Measurements from ENCODE around the gene PLCB3. TPM values are rescaled to one million over a fixed set of nuclear protein-coding genes. Genes with fewer than 3 reads are reported as not detected.

PLCB3 gene
- total RNA-seq, 1 donor from 2014 or later = 23.4 TPM

GRCh38 chr11:64261556-64262080 is 10.3 kb downstream of the PLCB3 start:
- Mint-ChIP-seq H3K27ac (no peak overlapping the region), H3K4me1 (ENCODE audit: low read depth) (peaks cover 7% of the 10 kb centered on the region), H3K36me3 (ENCODE audit: low read depth) (peaks cover 25% of the 10 kb centered on the region), H3K4me3 (ENCODE audit: low read depth) (no peak overlapping the region), H3K27me3 (ENCODE audit: low read depth) (no peaks in the 10 kb centered on the region), H3K9me3 (no peaks in the 10 kb centered on the region)
- intact Hi-C loops (cut with micrococcal nuclease) = no loop called here
- no peak for DNase-seq (ENCODE audit: low spot score)

GRCh38 chr11:64262271-64263002 is 11.1 kb downstream of the PLCB3 start:
- Mint-ChIP-seq H3K9me3 (no peaks in the 10 kb centered on the region), H3K4me1 (ENCODE audit: low read depth) (peaks cover 7% of the 10 kb centered on the region), H3K27me3 (ENCODE audit: low read depth) (no peaks in the 10 kb centered on the region), H3K27ac (no peak overlapping the region), H3K36me3 (ENCODE audit: low read depth) (peaks cover 25% of the 10 kb centered on the region), H3K4me3 (ENCODE audit: low read depth) (no peak overlapping the region)
- intact Hi-C loops (cut with micrococcal nuclease) = no loop called here
- DNase-seq (ENCODE audit: low spot score) = no peak

GRCh38 chr11:64263021-64263946 is 12.0 kb downstream of the PLCB3 start:
- Mint-ChIP-seq H3K9me3 (no peaks in the 10 kb centered on the region), H3K36me3 (ENCODE audit: low read depth) (peaks cover 19% of the 10 kb centered on the region), H3K4me3 (ENCODE audit: low read depth) (no peak overlapping the region), H3K27ac (no peak overlapping the region), H3K4me1 (ENCODE audit: low read depth) (peaks cover 10% of the 10 kb centered on the region), H3K27me3 (ENCODE audit: low read depth) (no peaks in the 10 kb centered on the region)
- intact Hi-C loops (cut with micrococcal nuclease) = no loop called here
- no peak for DNase-seq (ENCODE audit: low spot score)

- no peak overlapping the region for H3K4me3 Mint-ChIP-seq (ENCODE audit: low read depth)
- no peaks in the 10 kb centered on the region for H3K9me3 Mint-ChIP-seq
- H3K27me3 Mint-ChIP-seq (ENCODE audit: low read depth) = no peaks in the 10 kb centered on the region
- H3K36me3 Mint-ChIP-seq (ENCODE audit: low read depth) = peaks cover 22% of the 10 kb centered on the region
- peaks cover 14% of the 10 kb centered on the region for H3K4me1 Mint-ChIP-seq (ENCODE audit: low read depth)
- H3K27ac Mint-ChIP-seq = no peak overlapping the region
- no peak for DNase-seq (ENCODE audit: low spot score)
- intact Hi-C loops (cut with micrococcal nuclease) = no loop called here
These were observed 12.6 kb downstream of the PLCB3 start for GRCh38 chr11:64263947-64264317.

- Mint-ChIP-seq H3K4me3 (ENCODE audit: low read depth) (no peak overlapping the region), H3K36me3 (ENCODE audit: low read depth) (peaks cover 20% of the 10 kb centered on the region), H3K27me3 (ENCODE audit: low read depth) (no peaks in the 10 kb centered on the region), H3K9me3 (no peaks in the 10 kb centered on the region), H3K27ac (no peak overlapping the region), H3K4me1 (ENCODE audit: low read depth) (peaks cover 15% of the 10 kb centered on the region)
- intact Hi-C loops (cut with micrococcal nuclease) = no loop called here
- DNase-seq (ENCODE audit: low spot score) = no peak
These were observed 13.1 kb downstream of the PLCB3 start for GRCh38 chr11:64264371-64264852.

GRCh38 chr11:64265176-64266160 is 14.1 kb downstream of the PLCB3 start:
- Mint-ChIP-seq H3K4me3 (ENCODE audit: low read depth) (no peak overlapping the region), H3K9me3 (no peaks in the 10 kb centered on the region), H3K27ac (no peak overlapping the region), H3K4me1 (ENCODE audit: low read depth) (peaks cover 9% of the 10 kb centered on the region), H3K27me3 (ENCODE audit: low read depth) (no peaks in the 10 kb centered on the region), H3K36me3 (ENCODE audit: low read depth) (peaks cover 17% of the 10 kb centered on the region)
- no peak for DNase-seq (ENCODE audit: low spot score)
- intact Hi-C loops (cut with micrococcal nuclease) = no loop called here

GRCh38 chr11:64266339-64266738 is 15.0 kb downstream of the PLCB3 start:
- Mint-ChIP-seq H3K9me3 (no peaks in the 10 kb centered on the region), H3K27me3 (ENCODE audit: low read depth) (no peaks in the 10 kb centered on the region), H3K36me3 (ENCODE audit: low read depth) (peaks cover 17% of the 10 kb centered on the region), H3K4me3 (ENCODE audit: low read depth) (no peak overlapping the region), H3K4me1 (ENCODE audit: low read depth) (peaks cover 9% of the 10 kb centered on the region), H3K27ac (peak overlapping the region; percentile 52)
- no peak for DNase-seq (ENCODE audit: low spot score)
- intact Hi-C loops (cut with micrococcal nuclease) = no loop called here

GRCh38 chr11:64267207-64267945 is 16.0 kb downstream of the PLCB3 start:
- Mint-ChIP-seq H3K27me3 (ENCODE audit: low read depth) (no peaks in the 10 kb centered on the region), H3K27ac (peak overlapping the region; percentile 22), H3K9me3 (no peaks in the 10 kb centered on the region), H3K4me1 (ENCODE audit: low read depth) (peaks cover 14% of the 10 kb centered on the region), H3K4me3 (ENCODE audit: low read depth) (no peak overlapping the region), H3K36me3 (ENCODE audit: low read depth) (peaks cover 14% of the 10 kb centered on the region)
- no peak for DNase-seq (ENCODE audit: low spot score)
- intact Hi-C loops (cut with micrococcal nuclease) = no loop called here

GRCh38 chr11:64268025-64268892 is 16.9 kb downstream of the PLCB3 start:
- no peaks in the 10 kb centered on the region for H3K9me3 Mint-ChIP-seq
- peaks cover 15% of the 10 kb centered on the region for H3K4me1 Mint-ChIP-seq (ENCODE audit: low read depth)
- DNase-seq (ENCODE audit: low spot score) = no peak
- intact Hi-C loops (cut with micrococcal nuclease) = loop anchor here (2.0 kb wide), 1 partner anchor 61 kb away; the partner anchor contains the start of gene FERMT3
- peak overlapping the region; percentile 84 for H3K27ac Mint-ChIP-seq
- peaks cover 11% of the 10 kb centered on the region for H3K36me3 Mint-ChIP-seq (ENCODE audit: low read depth)
- H3K27me3 Mint-ChIP-seq (ENCODE audit: low read depth) = no peaks in the 10 kb centered on the region
- peak overlapping the region; percentile 91 for H3K4me3 Mint-ChIP-seq (ENCODE audit: low read depth)

- no peaks in the 10 kb centered on the region for H3K27me3 Mint-ChIP-seq (ENCODE audit: low read depth)
- H3K9me3 Mint-ChIP-seq = no peaks in the 10 kb centered on the region
These were observed 17.7 kb downstream of the PLCB3 start for GRCh38 chr11:64268893-64269539.

More at GRCh38 chr11:64268893-64269539, 17.7 kb downstream of the PLCB3 start:
- Mint-ChIP-seq H3K27ac (peak overlapping the region; percentile 84), H3K4me1 (ENCODE audit: low read depth) (peaks cover 15% of the 10 kb centered on the region), H3K4me3 (ENCODE audit: low read depth) (peak overlapping the region; percentile 91), H3K36me3 (ENCODE audit: low read depth) (peaks cover 11% of the 10 kb centered on the region)
- intact Hi-C loops (cut with micrococcal nuclease) = loop anchor here (1.0 to 2.0 kb wide), 3 partner anchors 18 to 62 kb away; partner anchors contain the start of genes FERMT3, PLCB3 and TRMT112
- DNase-seq (ENCODE audit: low spot score) = peak; percentile 54
